Mammary epithelial cell (primary cell): ENCODE measurements around the gene MAEA.

Experiments
- CTCF ChIP-seq, 2 donors: IDR thresholded peaks in 1 of 2; conservative IDR thresholded peaks in 1 of 2; 2 replicates each; pipeline ENCODE4 v1.5.1; 2011 to 2012; ENCODE audit warnings: inconsistent platforms in 2 of 2, low read length in 2 of 2, mild to moderate bottlenecking in 2 of 2, control low read depth in 1 of 2, low read depth in 1 of 2; ENCODE audit not compliant: insufficient read depth in 1 of 2; ENCODE audit errors: extremely low read depth in 1 of 2
- EZH2 ChIP-seq: IDR thresholded peaks from 2 replicates; pipeline ENCODE4 v1.6.1; 2012; ENCODE audit warnings: low read length, inconsistent platforms, borderline replicate concordance

DNA sequence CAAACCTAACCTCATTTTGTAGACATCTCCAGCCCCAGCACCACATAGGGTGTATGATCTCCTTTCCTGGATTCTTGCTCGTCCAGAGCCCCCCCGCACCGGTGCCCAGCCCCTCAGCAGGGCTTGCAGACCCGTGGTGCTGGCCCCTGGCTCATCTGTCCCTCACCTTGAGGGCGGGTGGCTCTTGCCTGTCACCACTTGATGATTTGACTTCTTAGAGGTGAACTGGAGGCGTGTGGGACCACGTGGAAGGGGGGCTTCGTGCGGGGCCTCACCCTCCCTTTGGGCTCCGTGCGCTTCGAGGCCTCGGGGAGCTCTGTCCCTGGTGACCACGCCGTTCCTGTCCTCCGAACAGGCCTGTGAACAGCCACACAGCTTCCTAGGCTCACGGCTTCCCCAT lies 72.8 kb downstream of the MAEA start:
- no peak for TF ChIP-seq CTCF (conservative IDR thresholded peaks at IDR 0.05 in 1 of 2, IDR thresholded peaks at IDR 0.05 in 1 of 2; ENCODE audit: extremely low read depth in 1 of 2, insufficient read depth in 1 of 2, low read depth in 1 of 2, low read length in 2 of 2)
- no peak for TF ChIP-seq EZH2
